Measurements from ENCODE around the gene SYT14.

GRCh38 chr1:210218047-210218446, 280.0 kb downstream of the SYT14 start:
- TF ChIP-seq CTCF (IDR thresholded peaks at IDR 0.05) (no peak), POLR2A (IDR thresholded peaks at IDR 0.05) (no peak)

Data from heart left ventricle (tissue), 13 donors.